ENCODE data around the gene SECTM1. TPM values are rescaled to one million over a fixed set of nuclear protein-coding genes. Genes with fewer than 3 reads are reported as not detected.

Gene SECTM1
- total RNA-seq, 1 donor from 2014 or later = 2.0 TPM

GRCh38 chr17:82319619-82320062 is 13.9 kb downstream of the SECTM1 start:
- no peak for DNase-seq (ENCODE audit: low spot score)
- intact Hi-C loops (cut with DNase I) = loop anchor here (2.0 to 5.0 kb wide), 2 partner anchors 83 to 112 kb away; no protein-coding TSS in a partner anchor

- intact Hi-C loops (cut with DNase I) = no loop called here
- DNase-seq (ENCODE audit: low spot score) = no peak
These were observed 14.6 kb downstream of the SECTM1 start for GRCh38 chr17:82318772-82319606.

GRCh38 chr17:82318169-82318498 is 15.4 kb downstream of the SECTM1 start:
- intact Hi-C loops (cut with DNase I) = no loop called here
- no peak for DNase-seq (ENCODE audit: low spot score)

- intact Hi-C loops (cut with DNase I) = no loop called here
These were observed 16.0 kb downstream of the SECTM1 start, which contains the start of gene CD7 for GRCh38 chr17:82317394-82318168. TSS of gene CD7 (minus strand) at chr17:82317608. CDS start at chr17:82317495, 113 bp downstream.

GRCh38 chr17:82316651-82317393 is 16.7 kb downstream of the SECTM1 start:
- DNase-seq (ENCODE audit: low spot score) = no peak
- intact Hi-C loops (cut with DNase I) = no loop called here

More at GRCh38 chr17:82317394-82318168, 16.0 kb downstream of the SECTM1 start, which contains the start of gene CD7:
- DNase-seq (ENCODE audit: low spot score) = no peak

GRCh38 chr17:82315703-82316358 is 17.7 kb downstream of the SECTM1 start:
- intact Hi-C loops (cut with DNase I) = no loop called here
- DNase-seq (ENCODE audit: low spot score) = no peak

GRCh38 chr17:82314727-82315605 is 18.6 kb downstream of the SECTM1 start:
- intact Hi-C loops (cut with DNase I) = no loop called here

GRCh38 chr17:82314012-82314726 is 19.4 kb downstream of the SECTM1 start:
- no peak for DNase-seq (ENCODE audit: low spot score)
- intact Hi-C loops (cut with DNase I) = no loop called here

More at GRCh38 chr17:82314727-82315605, 18.6 kb downstream of the SECTM1 start:
- DNase-seq (ENCODE audit: low spot score) = no peak

- intact Hi-C loops (cut with DNase I) = no loop called here
- no peak for DNase-seq (ENCODE audit: low spot score)
These were observed 20.2 kb downstream of the SECTM1 start for GRCh38 chr17:82313195-82314011.

GRCh38 chr17:82311971-82312370 is 21.6 kb downstream of the SECTM1 start:
- no peak for DNase-seq (ENCODE audit: low spot score)

GRCh38 chr17:82310877-82311276 is 22.7 kb downstream of the SECTM1 start:
- no peak for DNase-seq (ENCODE audit: low spot score)
- intact Hi-C loops (cut with DNase I) = no loop called here

More at GRCh38 chr17:82311971-82312370, 21.6 kb downstream of the SECTM1 start:
- intact Hi-C loops (cut with DNase I) = no loop called here

GRCh38 chr17:82309656-82310570 is 23.7 kb downstream of the SECTM1 start:
- DNase-seq (ENCODE audit: low spot score) = no peak
- intact Hi-C loops (cut with DNase I) = no loop called here

- intact Hi-C loops (cut with DNase I) = no loop called here
- DNase-seq (ENCODE audit: low spot score) = no peak
These were observed 27.8 kb downstream of the SECTM1 start for GRCh38 chr17:82305727-82306300.

- DNase-seq (ENCODE audit: low spot score) = no peak
- intact Hi-C loops (cut with DNase I) = no loop called here
These were observed 28.5 kb downstream of the SECTM1 start for GRCh38 chr17:82304826-82305726.
